ENCODE results near the gene DIAPH1.
A peak's percentile ranks its signal among the peaks of the same experiment; 100 is the strongest.

The DIAPH1 gene

DNA sequence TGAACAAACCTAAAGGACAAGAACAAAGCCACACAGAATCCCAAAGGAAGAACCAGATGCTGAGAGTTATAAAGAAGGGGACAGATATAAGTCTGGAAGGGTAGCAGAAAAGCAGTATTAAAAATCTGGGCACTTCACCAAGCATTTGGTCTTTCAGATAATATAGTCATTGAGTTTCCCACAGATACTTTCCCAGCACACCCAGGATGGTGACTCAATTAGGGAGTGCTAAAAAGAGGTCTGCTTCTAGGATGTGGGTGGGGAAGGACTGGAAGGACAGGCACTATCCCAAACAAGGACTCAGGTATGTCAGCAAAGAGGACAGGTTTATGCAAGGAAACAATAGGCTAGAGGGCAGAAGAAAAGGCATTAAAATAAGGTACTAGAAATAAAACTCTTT is 59.3 kb downstream of the DIAPH1 start:
- no peak for DNase-seq

GRCh38 chr5:141558150-141558549 is 60.6 kb downstream of the DIAPH1 start:
- DNase-seq: no peak

DNA sequence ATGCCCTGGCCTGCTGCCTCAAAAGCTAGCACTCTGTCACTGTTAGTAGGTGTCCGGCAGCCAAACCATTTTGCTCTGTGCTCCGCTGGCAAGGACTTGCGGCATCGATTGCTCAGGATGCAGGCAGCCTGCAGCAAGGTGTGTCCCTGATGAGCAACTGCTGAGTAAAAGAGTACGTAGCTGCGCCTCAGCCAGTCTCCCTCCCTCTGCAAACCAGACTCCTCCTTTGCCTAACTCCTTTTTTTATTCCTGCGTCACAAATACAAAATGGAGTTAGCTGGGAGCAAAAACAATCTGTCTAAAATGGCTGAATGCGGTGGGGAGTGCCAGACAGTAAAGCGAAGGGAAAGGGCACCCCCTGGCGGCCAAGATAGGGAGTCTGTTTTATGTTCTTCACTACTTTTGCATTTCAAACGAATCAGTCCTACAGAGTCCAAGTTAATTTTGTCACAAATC is 61.1 kb downstream of the DIAPH1 start:
- peak; percentile 88 for DNase-seq

DNA sequence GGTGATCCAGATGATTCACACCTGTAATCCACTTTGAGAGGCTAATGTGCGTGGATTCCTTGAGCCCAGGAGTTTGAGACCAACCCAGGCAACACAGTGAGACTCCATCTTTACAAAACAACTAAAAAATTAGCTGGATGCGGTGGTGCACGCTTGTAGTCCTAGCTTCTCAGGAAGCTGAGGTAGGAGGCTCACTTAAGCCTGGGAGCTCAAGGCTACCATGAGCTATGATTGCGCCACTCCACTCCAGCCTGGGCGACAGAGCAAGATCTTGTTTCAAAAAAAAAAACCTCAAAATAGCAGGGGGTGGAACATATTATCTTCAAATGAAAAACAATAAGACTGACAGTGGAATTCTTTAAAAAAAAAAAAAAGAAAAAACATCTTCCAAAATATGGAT is 70.9 kb downstream of the DIAPH1 start:
- no peak for DNase-seq

GRCh38 chr5:141547488-141547887 is 71.3 kb downstream of the DIAPH1 start:
- no peak for DNase-seq

DNA sequence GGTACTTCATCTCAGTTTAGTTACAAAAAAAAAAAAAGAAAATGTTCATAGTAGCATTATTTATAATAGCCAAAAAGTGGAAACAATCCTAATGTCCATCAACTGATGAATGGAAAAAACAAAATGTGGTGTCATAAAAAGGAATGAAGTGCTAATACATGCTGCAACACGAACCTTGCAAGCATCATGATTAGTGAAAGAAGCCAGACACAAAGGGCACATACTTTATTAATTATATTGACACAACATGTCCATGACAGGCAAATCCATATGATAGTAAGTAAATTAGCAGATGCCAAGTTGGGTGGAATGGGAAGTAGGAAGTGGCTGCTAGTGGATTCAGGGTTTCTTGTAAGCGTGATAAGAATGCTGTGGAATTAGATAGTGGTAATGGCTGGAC is 75.7 kb downstream of the DIAPH1 start:
- DNase-seq: no peak

- DNase-seq: no peak
Measured at GRCh38 chr5:141534492-141535213, 84.1 kb downstream of the DIAPH1 start.

- DNase-seq: no peak
Measured at GRCh38 chr5:141533897-141534296, 84.9 kb downstream of the DIAPH1 start.

DNA sequence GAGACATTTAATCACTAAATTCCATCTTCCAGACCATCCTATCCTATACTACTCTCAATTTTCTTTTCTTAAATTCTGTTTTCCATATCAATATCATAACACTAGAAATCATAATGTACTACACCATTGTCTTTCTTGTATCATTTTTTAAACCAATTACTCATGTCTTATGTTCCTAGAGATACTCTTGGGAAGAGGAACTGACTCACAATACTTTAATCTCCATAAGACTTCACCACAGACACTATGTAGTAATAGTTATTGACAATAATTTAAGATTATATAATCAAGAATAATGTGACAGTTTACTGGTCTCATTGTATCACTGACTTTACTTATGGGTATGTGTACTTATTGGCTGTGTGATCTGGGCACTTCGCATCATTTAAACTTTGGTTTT is 86.1 kb downstream of the DIAPH1 start:
- DNase-seq: no peak

DNA sequence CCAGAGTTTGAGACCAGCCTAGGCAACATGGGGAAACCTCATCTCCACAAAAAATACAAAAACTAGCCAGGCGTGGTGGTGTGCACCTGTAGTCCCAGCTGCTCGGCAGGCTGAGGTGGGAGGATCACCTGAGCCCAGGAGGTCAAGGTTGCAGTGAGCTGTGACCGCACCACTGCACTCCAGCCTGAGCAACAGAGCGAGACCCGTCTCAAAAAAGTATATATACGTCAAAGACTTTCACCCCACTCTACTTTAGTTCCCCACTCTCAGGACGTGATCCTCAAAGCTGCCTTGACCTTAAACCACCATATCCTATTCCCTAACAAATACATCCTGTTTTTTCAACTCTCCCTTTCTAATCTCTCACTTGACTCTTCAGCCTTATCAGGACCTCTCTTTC is 88.9 kb downstream of the DIAPH1 start:
- no peak for DNase-seq

DNA sequence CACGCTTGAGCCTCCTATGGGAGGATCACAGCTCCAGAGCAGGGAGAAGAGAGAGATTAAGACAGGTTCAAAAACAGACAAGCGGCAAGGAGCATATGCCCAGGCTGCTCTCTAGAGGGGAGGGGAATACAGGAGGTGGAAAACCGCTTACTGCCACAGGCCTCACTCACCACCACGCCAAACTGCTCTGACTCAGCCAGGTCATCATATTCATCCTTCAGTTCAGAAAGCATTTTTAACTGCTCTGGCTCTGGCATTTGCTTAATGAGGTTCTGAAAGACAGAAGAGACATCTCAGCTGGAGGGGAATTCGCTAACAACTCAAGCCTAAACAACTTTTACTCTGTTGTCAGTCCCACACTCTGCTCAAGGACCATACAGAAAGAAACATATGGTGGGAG is 89.8 kb downstream of the DIAPH1 start:
- DNase-seq: no peak

DNA sequence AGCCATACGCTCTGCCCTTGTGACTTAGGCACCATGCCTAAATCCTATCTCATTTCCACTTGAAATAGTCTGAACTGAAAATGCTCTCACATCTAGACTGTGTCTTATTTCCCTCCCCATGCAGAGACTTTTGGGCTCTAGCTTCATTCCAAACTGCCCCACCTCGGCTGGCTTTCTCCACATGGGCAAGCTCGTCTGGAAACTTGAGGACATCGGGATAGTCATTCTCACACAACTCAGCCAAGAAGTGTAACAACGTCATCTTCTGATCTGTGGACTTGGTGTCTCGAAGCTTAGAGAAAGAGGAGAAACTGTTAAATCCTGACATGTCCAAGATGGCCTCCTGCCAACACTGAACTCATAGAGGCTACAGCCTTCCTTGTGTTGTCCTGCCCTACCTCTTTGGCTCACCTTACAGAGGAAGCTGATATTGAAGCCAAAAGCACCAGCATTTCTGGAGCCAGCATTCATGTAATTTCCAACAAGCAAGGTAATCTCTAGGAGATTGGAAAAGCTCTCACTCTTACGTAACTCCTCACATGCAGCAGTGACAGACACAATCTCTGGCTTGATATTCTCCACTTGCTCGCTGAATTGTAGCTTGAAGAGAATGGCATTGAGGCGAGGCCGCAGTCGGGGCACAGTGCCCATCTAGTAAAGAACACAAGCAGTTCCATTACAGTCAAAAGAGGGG is 90.4 kb downstream of the DIAPH1 start:
- DNase-seq: no peak

GRCh38 chr5:141527426-141527825 is 91.4 kb downstream of the DIAPH1 start:
- no peak for DNase-seq

DNA sequence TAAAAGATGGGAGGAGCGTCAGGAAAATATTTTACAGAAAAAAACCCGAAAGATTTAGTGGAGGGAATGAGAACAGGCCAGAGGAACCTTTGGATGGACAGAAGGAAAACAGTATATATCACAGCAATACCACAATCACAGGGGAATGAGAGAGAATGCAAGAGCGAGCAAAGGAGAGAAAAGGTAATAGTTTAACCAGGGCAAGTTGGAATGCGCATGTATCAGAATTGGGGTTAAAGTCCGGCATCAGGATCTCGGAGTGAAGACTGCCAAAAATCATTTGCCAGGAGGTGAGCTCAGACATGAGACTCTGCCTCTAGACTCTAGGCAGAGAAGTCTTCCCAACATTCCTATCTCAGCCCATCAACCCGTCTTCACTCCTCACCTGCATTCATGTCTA is 93.1 kb downstream of the DIAPH1 start:
- no peak for DNase-seq

DNA sequence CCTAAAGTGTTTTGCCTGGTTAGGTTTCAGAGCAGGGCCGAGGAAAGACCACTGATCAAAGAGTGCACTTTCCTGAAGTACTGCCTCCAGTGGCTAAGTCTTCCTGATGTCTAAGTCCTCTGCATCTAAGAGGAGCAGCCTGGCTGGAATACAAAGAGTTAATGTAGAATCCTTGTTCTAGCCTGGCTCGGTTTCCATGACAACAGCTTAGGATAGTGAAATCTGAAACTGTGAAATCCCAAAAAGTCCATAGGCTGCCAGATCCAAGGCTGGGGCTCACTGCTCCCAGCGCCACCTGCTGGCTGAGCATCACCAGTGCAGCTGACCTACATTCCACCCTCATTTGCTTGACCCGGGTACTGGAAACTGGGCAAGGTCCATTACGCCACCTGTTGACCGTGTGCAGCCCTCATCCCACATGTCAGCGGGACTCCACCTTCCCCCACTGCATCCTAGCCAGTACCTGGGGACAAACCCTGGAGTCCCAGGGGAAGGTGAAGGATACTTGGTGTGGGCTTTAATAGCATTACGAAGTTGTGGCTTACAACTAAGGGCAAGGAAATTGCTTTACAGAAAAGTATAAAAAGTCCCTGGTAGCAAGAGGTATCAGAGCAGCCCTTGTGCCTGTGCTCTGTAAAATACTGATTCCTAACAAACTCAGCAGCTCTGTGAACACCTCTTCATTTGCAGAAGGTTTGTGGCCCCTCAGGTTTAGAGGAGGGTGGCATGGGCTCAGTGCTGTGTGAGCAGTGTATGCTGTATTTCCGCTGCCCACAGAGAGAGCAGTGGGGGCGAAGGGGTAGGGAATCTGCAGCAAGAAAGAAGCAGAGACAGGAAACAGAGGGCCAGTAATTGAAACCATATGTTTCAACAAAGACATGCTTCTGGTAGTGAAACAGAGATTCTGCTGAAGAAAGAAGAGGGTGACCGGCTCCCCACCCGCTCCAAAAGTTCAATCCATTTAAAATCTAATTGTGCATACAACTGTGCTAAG is 93.9 kb downstream of the DIAPH1 start:
- DNase-seq: peak; percentile 96

GRCh38 chr5:141523991-141524390 is 94.8 kb downstream of the DIAPH1 start:
- no peak for DNase-seq

GRCh38 chr5:141522301-141522700 is 96.5 kb downstream of the DIAPH1 start:
- no peak for DNase-seq

DNA sequence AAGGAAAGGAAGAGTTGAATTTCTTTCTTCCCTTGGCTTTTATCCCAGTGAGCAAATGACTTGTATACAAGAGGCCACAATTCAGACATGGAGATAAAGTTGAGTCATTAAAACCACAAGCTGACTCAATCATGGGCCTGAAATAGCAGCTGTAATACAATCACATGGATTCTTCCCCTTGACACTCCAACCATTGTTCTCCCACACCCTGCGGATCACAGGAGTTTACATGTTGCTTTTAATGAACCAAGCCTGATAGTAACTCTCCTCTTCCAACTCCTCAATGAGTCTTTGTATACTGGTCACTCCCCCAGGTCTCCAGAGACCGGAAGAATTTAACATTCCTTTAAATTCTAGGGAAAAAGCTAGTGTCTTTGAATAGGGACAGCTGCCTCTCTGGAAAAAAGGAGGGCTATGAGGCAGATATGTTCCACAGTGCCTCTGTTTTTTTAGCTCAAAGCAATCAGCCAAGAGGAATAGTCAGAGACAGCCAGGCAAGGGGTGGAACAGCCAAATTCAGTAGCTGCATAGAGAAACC is 97.5 kb downstream of the DIAPH1 start:
- no peak for DNase-seq

DNA sequence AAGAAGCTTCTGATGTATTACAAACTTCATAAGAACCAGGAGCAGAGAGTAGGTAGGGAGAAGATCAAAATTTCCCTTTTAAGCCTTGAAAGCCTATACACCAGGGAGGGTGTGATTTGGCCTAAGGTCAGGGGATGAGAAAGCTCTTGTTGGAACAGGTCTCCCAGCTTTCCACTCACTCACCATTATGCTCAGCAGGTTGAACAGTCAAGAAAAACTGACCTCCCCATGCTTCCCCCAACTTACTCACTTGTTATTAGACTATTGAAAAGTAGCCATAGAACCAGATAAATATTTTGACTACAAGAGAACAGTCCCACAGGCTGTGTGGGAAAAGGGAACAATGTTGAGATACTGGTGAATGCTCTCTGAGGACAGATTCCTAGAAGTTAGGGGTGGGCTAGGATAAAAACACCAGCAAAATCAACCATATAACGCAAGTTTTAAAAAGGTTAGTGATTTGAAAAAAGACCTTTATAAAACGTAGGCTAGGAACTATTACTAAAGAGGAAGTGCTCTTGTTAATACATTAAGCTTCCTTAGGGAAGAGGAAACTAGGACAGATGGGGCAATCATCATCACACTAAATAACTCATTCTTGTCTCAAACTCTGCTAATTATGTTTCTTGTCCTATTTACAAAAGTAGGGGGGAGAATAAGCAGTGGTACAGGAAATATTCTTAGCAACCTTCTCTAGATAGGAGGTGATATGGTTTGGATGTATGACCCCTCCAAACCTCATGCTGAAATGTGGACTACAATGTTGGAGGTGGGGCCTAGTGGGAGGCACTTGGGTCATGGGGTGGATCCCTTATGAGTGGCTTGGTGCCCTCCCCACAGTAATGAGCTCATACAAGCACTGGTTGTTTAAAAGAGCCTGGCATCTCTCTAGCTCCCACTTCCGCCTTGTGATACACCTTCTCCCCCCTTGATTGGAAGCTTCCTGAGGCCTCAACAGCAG is 98.9 kb downstream of the DIAPH1 start:
- DNase-seq: no peak

DNA sequence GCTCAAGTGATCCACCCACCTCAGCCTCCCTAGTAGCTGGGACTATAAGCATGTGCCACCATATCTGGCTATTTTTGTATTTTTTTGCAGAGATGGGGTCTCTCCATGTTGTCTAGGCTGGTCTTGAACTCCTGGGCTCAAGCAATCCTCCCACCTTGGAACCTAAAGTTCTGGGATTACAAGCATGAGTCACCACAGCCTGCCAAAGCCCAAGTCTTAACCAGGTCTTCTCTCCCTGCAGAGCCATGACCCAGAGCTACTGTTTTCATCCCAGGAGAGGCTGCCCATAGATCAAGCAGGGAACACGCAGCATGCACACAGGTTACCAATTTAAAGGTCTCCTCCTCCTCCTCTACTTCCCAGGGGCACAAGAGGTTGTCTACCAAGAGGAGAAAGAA is 100.2 kb downstream of the DIAPH1 start:
- DNase-seq: no peak

DNA sequence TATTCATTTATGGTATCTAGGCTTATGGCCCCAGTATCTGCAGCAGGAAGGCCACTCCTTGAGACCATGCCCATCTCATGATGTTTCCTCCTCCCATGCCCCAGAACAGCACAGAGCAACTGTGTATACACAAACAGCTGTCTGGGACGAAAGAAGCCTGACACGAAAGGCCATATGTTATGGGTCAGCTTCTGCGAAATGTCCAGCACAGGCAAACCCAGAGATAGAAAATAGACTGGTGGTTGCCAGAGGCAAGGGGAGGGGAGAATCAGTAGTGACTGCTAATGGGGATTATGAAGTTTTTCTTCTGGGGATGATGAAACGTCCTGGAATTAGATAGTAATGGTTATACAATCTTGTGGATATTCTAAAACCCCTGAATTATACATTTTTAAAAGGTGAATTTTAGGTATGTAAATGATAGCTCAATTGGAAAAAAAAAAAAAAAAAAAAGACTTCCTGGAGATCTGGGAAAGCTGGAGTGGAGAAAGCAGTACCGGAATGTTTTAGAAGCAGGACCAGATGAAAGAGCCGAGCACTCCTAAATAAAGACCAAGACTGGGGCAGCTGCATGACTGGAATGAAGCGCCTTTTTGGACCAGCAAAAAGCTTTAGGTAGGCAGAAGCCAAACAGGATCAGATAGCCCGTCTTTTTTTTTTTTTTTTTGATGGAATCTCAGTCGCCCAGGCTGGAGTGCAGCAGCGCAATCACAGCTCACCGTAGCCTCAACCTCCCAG is 100.8 kb downstream of the DIAPH1 start:
- DNase-seq: no peak
